ENCODE data around the gene EPC2.

EPC2 gene

GRCh38 chr2:148802448-148803220 is 158.1 kb downstream of the EPC2 start:
- DNase-seq (ENCODE audit: low read depth in 1 of 2, low spot score in 1 of 2): no peak

DNA sequence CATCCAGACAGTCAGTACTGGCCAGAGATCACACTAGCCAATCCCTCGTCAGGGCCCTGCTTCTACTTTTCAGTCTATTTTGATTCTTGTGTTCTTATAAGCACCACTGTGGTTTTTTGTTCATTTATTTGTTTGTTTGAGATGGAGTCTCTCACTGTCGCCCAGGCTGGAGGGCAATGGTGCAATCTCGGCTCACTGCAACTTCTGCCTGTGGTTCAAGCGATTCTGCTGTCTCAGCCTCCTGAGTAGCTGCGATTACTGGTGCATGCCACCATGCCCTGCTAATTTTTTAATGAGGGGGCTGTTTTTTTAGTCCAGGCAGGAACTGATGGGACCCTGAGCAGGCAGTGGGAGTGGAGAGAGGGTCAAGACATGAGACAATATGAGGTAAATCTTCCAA is 165.5 kb downstream of the EPC2 start:
- no peak for DNase-seq (ENCODE audit: low read depth in 1 of 2, low spot score in 1 of 2)

GRCh38 chr2:148812306-148812705 is 167.8 kb downstream of the EPC2 start:
- DNase-seq (ENCODE audit: low read depth in 1 of 2, low spot score in 1 of 2): no peak

- DNase-seq (ENCODE audit: low read depth in 1 of 2, low spot score in 1 of 2): peak; percentile 33 to 47
Measured at GRCh38 chr2:148813603-148814065, 169.1 kb downstream of the EPC2 start.

DNA sequence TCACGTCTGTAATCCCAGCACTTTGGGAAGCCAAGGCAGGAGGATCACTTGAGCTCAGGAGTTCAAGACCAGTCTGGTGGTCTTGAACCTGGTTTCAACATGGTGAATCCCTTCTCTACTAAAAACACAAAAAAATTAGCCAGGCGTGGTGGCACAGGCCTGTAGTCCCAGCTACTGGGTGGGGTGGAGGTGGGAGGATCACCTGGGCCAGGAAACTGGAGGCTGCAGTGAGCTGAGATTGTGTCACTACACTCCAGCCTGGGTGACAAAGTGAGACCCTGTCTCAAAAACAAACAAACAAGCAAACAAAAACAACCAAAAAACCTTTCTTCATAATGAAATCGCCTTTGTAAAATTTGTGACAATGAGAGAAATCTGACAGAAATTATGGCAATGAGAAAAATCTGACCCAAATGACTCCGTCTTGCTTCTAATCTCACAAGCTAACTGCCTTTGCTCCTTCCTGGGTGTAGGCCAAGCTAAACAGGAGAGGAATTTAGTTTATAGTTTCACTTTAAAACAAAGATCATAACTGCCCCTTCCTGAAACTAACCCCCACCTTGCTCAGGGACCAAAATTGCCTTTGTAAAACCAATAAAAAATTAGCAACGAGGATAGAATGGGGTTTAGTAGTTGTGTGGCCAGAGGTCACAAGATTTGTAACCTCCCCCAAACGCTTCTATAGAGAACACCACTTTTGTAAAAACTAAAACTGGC is 169.8 kb downstream of the EPC2 start:
- DNase-seq (ENCODE audit: low read depth in 1 of 2, low spot score in 1 of 2): no peak

DNA sequence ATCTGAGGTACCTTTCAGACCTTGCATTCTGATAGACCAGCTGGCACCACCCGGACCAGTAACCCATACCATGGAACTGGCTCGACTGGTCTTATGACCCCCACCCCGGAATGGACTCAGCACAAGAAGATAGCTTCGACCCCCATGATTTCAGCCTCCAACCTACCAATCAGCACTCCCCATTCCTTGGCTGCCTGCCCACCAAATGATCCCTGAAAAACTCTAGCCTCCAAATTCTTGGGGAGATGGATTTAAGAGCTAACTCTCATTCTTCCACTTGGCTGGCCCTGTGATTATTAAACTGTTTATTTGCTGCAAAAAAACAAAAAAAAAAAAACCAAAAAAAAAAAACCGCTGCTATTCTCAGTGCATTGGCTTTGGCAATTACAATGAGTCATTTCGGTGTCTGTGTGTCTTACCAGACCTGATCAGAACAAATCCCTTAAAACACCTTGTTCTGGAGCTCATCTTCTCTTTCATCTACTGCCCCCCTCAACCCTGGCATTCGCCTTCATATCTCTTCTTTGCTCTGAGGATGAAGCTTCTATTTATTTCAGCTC is 170.4 kb downstream of the EPC2 start:
- DNase-seq (ENCODE audit: low read depth in 1 of 2, low spot score in 1 of 2): no peak

DNA sequence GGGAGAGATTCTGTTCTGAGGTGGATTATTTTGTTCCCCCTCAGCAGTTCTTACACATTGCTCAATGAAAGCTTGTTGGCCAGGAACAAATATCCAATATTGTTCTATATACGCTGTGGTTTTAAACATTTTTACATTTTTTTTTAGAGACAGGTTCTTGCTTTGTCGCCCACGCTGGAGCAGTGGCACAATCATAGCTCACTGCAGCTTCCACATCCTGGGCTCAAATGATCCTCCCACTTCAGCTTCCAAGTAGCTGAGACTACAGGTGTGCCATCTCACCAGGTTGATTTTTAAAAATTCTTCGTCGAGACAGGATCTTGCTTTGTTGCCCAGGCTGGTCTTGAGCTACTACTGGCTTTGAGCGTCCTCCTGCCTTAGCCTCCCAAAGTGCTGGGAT is 171.6 kb downstream of the EPC2 start:
- DNase-seq (ENCODE audit: low read depth in 1 of 2, low spot score in 1 of 2): no peak

DNA sequence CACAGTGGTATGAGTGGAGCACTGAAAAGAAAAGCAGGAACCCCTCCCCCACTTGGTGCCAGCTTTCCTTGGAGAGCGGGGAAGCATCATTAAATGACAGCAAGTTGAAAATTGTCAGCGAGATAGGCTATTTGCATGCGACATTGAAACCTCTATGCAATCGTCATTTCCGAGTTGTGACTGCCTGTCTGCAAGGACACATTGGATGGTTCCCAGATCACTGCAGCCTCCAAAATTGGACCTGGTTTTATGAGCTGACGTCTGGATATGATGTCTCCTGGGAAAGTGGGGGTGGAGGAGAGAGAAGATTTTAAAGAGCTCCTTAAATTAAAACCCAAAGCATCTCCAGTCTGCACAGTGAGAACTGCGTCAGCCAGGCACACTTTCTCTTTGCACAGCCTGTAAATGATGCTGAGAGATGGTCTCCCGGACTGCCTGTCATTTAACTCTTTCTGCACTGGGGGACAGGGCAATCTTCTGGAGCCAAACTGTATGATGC is 172.7 kb downstream of the EPC2 start:
- DNase-seq (ENCODE audit: low read depth in 1 of 2, low spot score in 1 of 2): no peak

DNA sequence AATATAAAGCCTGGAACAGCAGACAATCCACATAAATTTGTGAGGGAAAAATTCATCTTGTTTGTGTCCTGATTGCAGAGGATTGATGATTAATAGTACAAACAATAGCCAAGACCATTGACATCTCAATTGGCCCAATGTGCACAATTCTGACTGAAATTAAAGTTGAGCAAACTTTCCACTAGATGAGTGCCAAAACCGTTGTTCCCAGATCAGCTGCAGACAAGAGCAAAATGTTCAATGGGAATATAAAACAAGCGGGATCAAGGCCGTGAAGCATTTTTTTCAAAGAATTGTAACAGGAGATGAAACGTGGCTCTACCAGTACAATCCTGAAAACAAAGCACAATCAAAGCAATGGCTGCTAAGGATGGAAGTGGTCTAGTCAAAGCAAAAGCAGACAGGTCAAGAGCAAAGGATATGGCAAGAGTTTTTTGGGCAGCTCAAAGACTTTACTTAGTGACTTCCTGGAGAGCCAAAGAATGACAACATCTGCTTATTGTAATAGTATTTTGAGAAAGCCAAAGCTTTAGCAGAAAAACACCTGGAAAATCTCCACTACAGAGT is 174.6 kb downstream of the EPC2 start:
- DNase-seq (ENCODE audit: low read depth in 1 of 2, low spot score in 1 of 2): no peak

DNA sequence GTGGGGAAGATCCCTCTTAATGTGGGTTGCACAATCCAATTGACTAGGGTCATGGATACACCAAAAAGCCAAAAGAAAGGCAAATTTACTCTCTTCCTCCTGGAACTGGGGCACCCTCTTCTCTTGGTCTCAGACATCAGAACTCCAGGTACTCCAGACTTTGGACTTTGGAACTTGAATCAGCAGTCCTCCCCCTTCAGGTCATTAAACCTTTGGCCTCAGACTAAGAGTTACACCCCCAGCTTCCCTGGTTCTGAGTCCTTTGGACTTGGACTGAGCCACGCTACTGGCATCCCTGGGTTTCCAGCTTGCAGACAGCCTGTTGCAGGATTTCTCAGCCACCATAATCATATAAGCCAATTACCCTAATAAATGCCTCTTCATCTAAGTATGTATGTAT is 179.6 kb downstream of the EPC2 start:
- DNase-seq (ENCODE audit: low read depth in 1 of 2, low spot score in 1 of 2): no peak

GRCh38 chr2:148826791-148827190 is 182.2 kb downstream of the EPC2 start:
- no peak for DNase-seq (ENCODE audit: low read depth in 1 of 2, low spot score in 1 of 2)

DNA sequence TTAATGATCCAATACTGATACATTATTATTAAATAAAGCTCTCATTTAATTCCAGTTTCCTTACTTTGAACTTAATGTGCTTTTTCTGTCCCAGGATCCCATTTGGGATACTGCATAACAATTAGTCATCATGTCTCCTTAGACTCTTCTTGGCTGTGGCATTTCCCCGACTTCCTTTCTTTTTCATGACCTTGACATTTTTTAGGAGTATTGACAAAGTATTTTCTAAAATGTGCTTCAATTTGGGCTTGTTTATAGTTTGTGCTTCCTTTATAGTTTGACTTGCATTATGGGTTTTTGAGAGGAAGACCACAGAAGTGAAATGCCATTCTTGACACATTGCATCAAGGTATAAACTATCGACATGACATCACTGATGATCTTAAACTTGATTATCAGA is 184.4 kb downstream of the EPC2 start:
- no peak for DNase-seq (ENCODE audit: low read depth in 1 of 2, low spot score in 1 of 2)

GRCh38 chr2:148829618-148830017 is 185.1 kb downstream of the EPC2 start:
- DNase-seq (ENCODE audit: low read depth in 1 of 2, low spot score in 1 of 2): no peak

DNA sequence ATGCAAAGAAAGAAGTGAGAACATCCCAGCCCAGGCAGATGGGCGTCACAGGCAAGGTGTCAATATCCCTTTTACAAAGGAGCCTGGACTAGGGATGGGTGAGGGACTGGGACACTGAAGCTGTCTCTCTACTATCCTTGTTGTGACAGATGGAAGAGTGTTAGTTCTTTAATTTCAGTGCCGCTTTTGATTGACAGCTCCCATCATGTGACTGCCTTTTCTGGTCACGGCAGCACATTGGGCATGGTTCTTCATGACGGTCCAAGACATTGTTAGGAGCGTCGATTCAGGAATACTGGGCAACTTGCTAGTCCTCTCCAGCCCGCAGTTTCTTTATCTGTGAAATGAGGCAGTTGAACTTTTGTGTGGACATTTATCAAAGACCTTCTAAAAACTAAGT is 188.1 kb downstream of the EPC2 start:
- DNase-seq (ENCODE audit: low read depth in 1 of 2, low spot score in 1 of 2): no peak
